Activated T-cell treated with anti-CD3 and anti-CD28 coated beads, Interleukin-2, amount 50 U/mL, for 72 hours (primary cell): Measurements from ENCODE around the gene HLA-DOA. TPM values are rescaled to one million over a fixed set of nuclear protein-coding genes. Genes with fewer than 3 reads are reported as not detected.

Experiments
- ATAC-seq, 2 donors: fragments of 150-1000 bp; cut with Tn5 transposase; replicated peaks in 1 of 2; 2 replicates each; pipeline ENCODE4 v1.10.0; 2021; ENCODE audit warnings: moderate library complexity in 2 of 2, mild to moderate bottlenecking in 1 of 2
- DNase-seq, 2 donors: peaks; one replicate each; pipeline ENCODE4 v3.0.0; 2021 to 2022; ENCODE audit warnings: mixed read lengths in 1 of 2
- H3K27ac Mint-ChIP-seq: one replicate; pipeline ENCODE4 v1.8.0; 2022; ENCODE audit warnings: mild to moderate bottlenecking, moderate library complexity, mixed read lengths
- H3K27me3 Mint-ChIP-seq: one replicate; pipeline ENCODE4 v1.8.0; 2022; ENCODE audit warnings: low read depth, mixed read lengths
- H3K36me3 Mint-ChIP-seq, 2 donors: one replicate each; pipeline ENCODE4 v1.8.0; 2022; ENCODE audit warnings: mixed read lengths in 2 of 2, mild to moderate bottlenecking in 1 of 2; ENCODE audit not compliant: insufficient read depth in 2 of 2
- H3K4me1 Mint-ChIP-seq: one replicate; pipeline ENCODE4 v1.8.0; 2022; ENCODE audit warnings: low read depth, mixed read lengths
- H3K4me3 Mint-ChIP-seq, 2 donors: one replicate each; pipeline ENCODE4 v1.8.0; 2022; ENCODE audit warnings: mild to moderate bottlenecking in 2 of 2, mixed read lengths in 2 of 2, moderate library complexity in 2 of 2
- H3K9me3 Mint-ChIP-seq, 2 donors: one replicate each; pipeline ENCODE4 v1.8.0; 2022; ENCODE audit warnings: mixed read lengths in 2 of 2
- total RNA-seq, 2 donors: library from RNA; stranded (reverse); gene quantifications; one replicate each; pipeline ENCODE4 v1.2.3, GENCODE V29; 2022

Gene HLA-DOA
- total RNA-seq, 2 donors from 2014 or later: 3.1 to 3.9 TPM

GRCh38 chr6:32982084-32982701 is 27.2 kb downstream of the HLA-DOA start:
- ATAC-seq (no peak), DNase-seq (no peak)
- no peak overlapping the region for H3K4me3 Mint-ChIP-seq
- H3K9me3 Mint-ChIP-seq: no peaks in the 10 kb centered on the region
- H3K27me3 Mint-ChIP-seq: no peaks in the 10 kb centered on the region
- H3K27ac Mint-ChIP-seq: peak overlapping the region; percentile 86
- peaks cover 18 to 41% of the 10 kb centered on the region in 2 donors for H3K36me3 Mint-ChIP-seq
- peaks cover 50% of the 10 kb centered on the region for H3K4me1 Mint-ChIP-seq

- Mint-ChIP-seq H3K27ac (no peak overlapping the region), H3K4me3 (no peak overlapping the region), H3K4me1 (peaks cover 66% of the 10 kb centered on the region), H3K36me3 (peaks cover 32 to 57% of the 10 kb centered on the region in 2 donors), H3K9me3 (no peaks in the 10 kb centered on the region), H3K27me3 (no peaks in the 10 kb centered on the region)
- ATAC-seq (peak in 1 of 2 donors; percentile 0), DNase-seq (no peak)
Observed at GRCh38 chr6:32980488-32981038, 28.8 kb downstream of the HLA-DOA start.

DNA sequence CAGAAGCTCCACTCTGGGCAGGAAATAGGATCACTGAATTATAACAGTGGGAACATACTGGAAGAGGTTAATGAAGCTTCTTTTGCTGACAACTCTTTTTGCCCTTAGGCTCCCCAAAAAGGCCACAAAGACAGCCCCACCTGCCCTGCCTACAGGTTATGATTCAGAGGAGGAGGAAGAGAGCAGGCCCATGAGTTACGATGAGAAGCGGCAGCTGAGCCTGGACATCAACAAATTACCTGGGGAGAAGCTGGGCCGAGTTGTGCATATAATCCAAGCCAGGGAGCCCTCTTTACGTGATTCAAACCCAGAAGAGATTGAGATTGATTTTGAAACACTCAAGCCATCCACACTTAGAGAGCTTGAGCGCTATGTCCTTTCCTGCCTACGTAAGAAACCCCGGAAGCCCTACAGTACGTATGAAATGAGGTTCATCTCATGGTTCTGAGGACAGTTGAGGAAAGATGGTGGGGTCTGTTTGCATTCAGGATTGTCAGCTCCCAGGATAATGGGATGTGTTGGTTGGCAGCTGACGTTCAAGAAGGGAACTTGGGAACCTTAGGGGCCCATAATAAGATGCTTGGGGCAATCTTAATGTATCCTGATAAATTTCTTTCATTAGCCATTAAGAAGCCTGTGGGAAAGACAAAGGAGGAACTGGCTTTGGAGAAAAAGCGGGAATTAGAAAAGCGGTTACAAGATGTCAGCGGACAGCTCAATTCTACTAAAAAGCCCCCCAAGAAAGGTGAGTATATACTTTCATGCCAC is 29.5 kb downstream of the HLA-DOA start:
- Mint-ChIP-seq H3K9me3 (no peaks in the 10 kb centered on the region), H3K27ac (peak overlapping the region; percentile 86), H3K36me3 (peaks cover 38 to 64% of the 10 kb centered on the region in 2 donors), H3K27me3 (no peaks in the 10 kb centered on the region), H3K4me3 (no peak overlapping the region), H3K4me1 (peaks cover 68% of the 10 kb centered on the region)
- DNase-seq (no peak), ATAC-seq (no peak)

DNA sequence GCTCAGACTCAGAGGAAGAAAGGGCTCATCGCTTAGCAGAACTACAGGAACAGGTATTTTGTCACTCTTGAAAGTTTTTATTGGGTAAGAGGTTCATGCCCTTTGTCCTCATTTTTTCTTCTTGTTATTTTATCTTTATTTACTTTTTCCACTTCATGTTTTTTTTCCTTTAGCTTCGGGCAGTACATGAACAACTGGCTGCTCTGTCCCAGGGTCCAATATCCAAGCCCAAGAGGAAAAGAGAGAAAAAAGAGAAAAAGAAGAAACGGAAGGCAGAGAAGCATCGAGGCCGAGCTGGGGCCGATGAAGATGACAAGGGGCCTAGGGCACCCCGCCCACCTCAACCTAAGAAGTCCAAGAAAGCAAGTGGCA is 31.5 kb downstream of the HLA-DOA start:
- Mint-ChIP-seq H3K4me3 (peak overlapping the region in 1 of 2 donors; percentile 97), H3K9me3 (no peaks in the 10 kb centered on the region), H3K27ac (peak overlapping the region; percentile 99), H3K27me3 (no peaks in the 10 kb centered on the region), H3K36me3 (peaks cover 52 to 83% of the 10 kb centered on the region in 2 donors), H3K4me1 (peaks cover 60% of the 10 kb centered on the region)
- ATAC-seq (no peak), DNase-seq (no peak)

GRCh38 chr6:32977272-32977952 is 32.0 kb downstream of the HLA-DOA start:
- peak overlapping the region; percentile 27 to 97 for H3K4me3 Mint-ChIP-seq
- no peaks in the 10 kb centered on the region for H3K9me3 Mint-ChIP-seq
- peak overlapping the region; percentile 99 for H3K27ac Mint-ChIP-seq
- ATAC-seq (no peak), DNase-seq (no peak)
- H3K4me1 Mint-ChIP-seq: peaks cover 60% of the 10 kb centered on the region
- H3K36me3 Mint-ChIP-seq: peaks cover 56 to 88% of the 10 kb centered on the region in 2 donors
- H3K27me3 Mint-ChIP-seq: no peaks in the 10 kb centered on the region

DNA sequence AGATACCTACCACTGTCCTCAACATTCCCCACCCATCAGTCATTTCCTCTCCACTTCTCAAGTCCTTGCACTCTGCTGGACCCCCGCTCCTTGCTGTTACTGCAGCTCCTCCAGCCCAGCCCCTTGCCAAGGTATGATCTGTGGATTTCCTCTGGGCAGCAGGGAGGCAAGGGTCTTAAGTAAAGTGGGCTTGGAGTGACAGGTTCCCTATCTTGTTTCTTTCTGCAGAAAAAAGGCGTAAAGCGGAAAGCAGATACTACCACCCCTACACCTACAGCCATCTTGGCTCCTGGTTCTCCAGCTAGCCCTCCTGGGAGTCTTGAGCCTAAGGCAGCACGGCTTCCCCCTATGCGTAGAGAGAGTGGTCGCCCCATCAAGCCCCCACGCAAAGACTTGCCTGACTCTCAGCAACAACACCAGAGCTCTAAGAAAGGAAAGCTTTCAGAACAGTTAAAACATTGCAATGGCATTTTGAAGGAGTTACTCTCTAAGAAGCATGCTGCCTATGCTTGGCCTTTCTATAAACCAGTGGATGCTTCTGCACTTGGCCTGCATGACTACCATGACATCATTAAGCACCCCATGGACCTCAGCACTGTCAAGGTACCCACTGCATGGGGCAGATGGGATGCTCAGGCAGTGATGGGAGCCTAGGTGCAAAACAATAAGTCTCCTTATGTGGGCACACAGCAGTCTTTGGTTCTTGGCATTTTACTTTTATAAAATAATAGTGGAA is 32.9 kb downstream of the HLA-DOA start:
- Mint-ChIP-seq H3K36me3 (peaks cover 56 to 86% of the 10 kb centered on the region in 2 donors), H3K9me3 (no peaks in the 10 kb centered on the region), H3K4me3 (peak overlapping the region; percentile 86 to 97), H3K27me3 (no peaks in the 10 kb centered on the region), H3K27ac (peak overlapping the region; percentile 99), H3K4me1 (peaks cover 60% of the 10 kb centered on the region)
- no peak for DNase-seq
- no peak for ATAC-seq

GRCh38 chr6:32975886-32976285 is 33.5 kb downstream of the HLA-DOA start:
- Mint-ChIP-seq H3K9me3 (no peaks in the 10 kb centered on the region), H3K27ac (peak overlapping the region; percentile 99), H3K4me1 (peaks cover 58% of the 10 kb centered on the region), H3K36me3 (peaks cover 61 to 90% of the 10 kb centered on the region in 2 donors), H3K4me3 (peak overlapping the region; percentile 86 to 97), H3K27me3 (no peaks in the 10 kb centered on the region)
- ATAC-seq: no peak
- DNase-seq: no peak

GRCh38 chr6:32974541-32975308 is 34.7 kb downstream of the HLA-DOA start:
- H3K27me3 Mint-ChIP-seq: no peaks in the 10 kb centered on the region
- peaks cover 59 to 86% of the 10 kb centered on the region in 2 donors for H3K36me3 Mint-ChIP-seq
- ATAC-seq (no peak), DNase-seq (no peak)
- H3K4me3 Mint-ChIP-seq: peak overlapping the region; percentile 86 to 97
- H3K4me1 Mint-ChIP-seq: peaks cover 48% of the 10 kb centered on the region
- peak overlapping the region; percentile 99 for H3K27ac Mint-ChIP-seq
- no peaks in the 10 kb centered on the region for H3K9me3 Mint-ChIP-seq

- H3K4me3 Mint-ChIP-seq: peak overlapping the region; percentile 86 to 97
Observed at GRCh38 chr6:32974016-32974333, 35.4 kb downstream of the HLA-DOA start.

DNA sequence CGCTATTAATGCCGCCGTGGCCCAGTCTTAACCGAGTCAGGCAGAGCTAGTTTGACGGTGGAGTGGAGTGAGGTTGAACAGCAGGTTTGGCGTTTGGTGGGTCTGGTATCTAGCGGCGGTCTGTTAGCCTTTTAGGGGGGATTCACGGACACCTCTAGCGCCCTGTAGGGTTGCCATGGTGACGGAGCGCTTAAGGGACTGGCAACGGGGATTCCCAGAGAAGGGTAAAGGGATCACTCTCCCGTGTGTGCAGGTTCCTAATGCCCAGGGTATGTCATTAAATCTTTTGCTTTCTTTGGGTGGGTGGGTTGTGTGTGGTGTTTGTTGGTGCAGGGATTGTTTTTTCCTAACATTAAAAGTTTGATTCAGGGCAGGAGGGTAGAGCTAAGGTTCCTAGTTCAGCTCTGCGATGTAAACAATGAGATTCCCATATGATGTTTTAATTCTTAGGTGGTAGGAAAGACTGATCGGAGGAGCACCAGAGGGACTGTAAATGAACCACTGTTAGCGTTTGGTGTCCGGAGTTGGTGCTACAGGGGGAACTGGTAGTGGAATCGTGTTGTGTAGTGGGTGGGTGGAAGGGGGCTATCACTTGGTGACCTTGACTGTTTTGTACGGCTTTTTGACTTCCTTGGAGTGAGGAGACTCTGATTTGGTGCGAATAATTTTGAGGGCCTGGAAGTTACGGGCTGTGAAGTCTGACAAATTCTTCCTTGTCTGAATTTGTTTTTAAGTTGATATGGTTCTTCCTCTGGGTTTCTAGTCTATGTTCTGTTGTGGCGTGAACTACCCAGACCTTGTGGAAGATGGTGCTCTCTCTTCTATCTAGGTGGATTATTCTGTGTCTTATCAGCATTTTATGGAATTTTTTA is 36.0 kb downstream of the HLA-DOA start:
- Mint-ChIP-seq H3K27me3 (no peaks in the 10 kb centered on the region), H3K9me3 (no peaks in the 10 kb centered on the region), H3K4me1 (peaks cover 39% of the 10 kb centered on the region), H3K4me3 (peak overlapping the region; percentile 86 to 97), H3K36me3 (peaks cover 57 to 75% of the 10 kb centered on the region in 2 donors), H3K27ac (peak overlapping the region; percentile 99)
- ATAC-seq (peak in 1 of 2 donors; percentile 0), DNase-seq (peak; percentile 72)

More at GRCh38 chr6:32974016-32974333, 35.4 kb downstream of the HLA-DOA start:
- peak overlapping the region; percentile 99 for H3K27ac Mint-ChIP-seq
- no peaks in the 10 kb centered on the region for H3K9me3 Mint-ChIP-seq
- H3K4me1 Mint-ChIP-seq: peaks cover 44% of the 10 kb centered on the region
- peak in 1 of 2 donors; percentile 42 for DNase-seq
- no peaks in the 10 kb centered on the region for H3K27me3 Mint-ChIP-seq
- no peak for ATAC-seq
- H3K36me3 Mint-ChIP-seq: peaks cover 58 to 81% of the 10 kb centered on the region in 2 donors

DNA sequence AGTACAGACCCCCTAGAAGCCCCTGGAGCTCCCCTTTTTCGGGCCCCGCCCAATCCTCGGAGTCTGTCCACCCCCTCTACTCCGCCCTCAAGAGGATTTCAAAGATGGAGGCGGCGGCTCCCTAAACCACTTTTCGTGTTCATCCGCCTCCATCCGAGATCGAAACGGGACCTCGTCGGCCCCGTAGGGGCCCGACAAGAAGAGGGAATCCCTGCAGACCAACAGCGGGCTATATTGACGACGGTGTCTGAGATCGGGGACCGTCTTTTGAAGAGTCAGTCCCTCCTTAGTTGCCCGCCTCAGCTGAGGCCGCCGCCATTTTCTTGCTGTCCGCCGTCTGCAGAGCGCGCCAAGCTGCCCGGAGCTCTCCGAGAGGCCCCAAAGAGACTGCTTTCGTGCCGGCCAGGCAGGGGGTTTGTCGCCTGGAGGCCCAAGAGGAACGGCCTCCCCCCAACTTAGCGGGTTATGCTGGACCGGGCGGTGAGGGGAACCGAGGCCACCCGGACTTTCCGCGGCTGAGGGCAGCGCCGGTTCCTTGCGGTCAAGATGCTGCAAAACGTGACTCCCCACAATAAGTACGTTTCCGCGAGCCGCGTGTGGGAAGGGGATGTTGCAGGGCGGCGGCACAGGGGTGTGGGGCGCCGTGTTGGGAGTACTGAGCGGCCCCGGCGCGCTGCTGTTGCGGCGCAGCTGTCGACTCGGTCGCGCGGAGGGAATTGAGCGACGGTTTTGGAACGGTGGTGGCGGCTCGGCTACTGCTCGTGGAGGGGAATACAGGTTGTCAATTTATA is 36.8 kb downstream of the HLA-DOA start:
- peak; percentile 66 to 73 for DNase-seq
- H3K27ac Mint-ChIP-seq: peak overlapping the region; percentile 99
- H3K9me3 Mint-ChIP-seq: no peaks in the 10 kb centered on the region
- ATAC-seq: peak; percentile 1
- H3K4me3 Mint-ChIP-seq: peak overlapping the region; percentile 86 to 97
- H3K36me3 Mint-ChIP-seq: peaks cover 54 to 70% of the 10 kb centered on the region in 2 donors
- no peaks in the 10 kb centered on the region for H3K27me3 Mint-ChIP-seq
- H3K4me1 Mint-ChIP-seq: peaks cover 32% of the 10 kb centered on the region
